Vagina (tissue), 2 donors: Measurements from ENCODE around the gene BTG1.

Experiments
- CTCF ChIP-seq, 3 experiments: fragments of 450-650 bp in 2 of 3; fragments of 200-600 bp in 1 of 3; sonication (generic) in 1 of 3; IDR thresholded peaks; one replicate each; pipeline ENCODE4 v1.5.1; 2017 to 2019; ENCODE audit warnings: antibody characterized with exemption in 3 of 3, mild to moderate bottlenecking in 2 of 3, moderate library complexity in 2 of 3
- POLR2A ChIP-seq, 2 donors: fragments of 450-650 bp; IDR thresholded peaks; one replicate each; pipeline ENCODE4 v1.6.1; 2017; ENCODE audit warnings: antibody characterized with exemption in 2 of 2, mild to moderate bottlenecking in 2 of 2, moderate library complexity in 2 of 2

GRCh38 chr12:92155733-92156132 is 10.1 kb upstream of the BTG1 start:
- TF ChIP-seq POLR2A (IDR thresholded peaks at IDR 0.05) (no peak), CTCF (IDR thresholded peaks at IDR 0.05) (no peak)
